Colon (tissue), 2 donors: ENCODE measurements around the gene ZNF227.
"Not testable (repeated sequence)": the region's sequence is repeated elsewhere in the genome, so short reads cannot be mapped to it uniquely, and the experiment has no call there.

Source experiments
- FAIRE-seq: peaks from 2 replicates; lab custom pipeline; 2012; peaks lifted over from hg19 to GRCh38; lab: Jason Lieb, UNC
- donor health status: control.
- donor health status: control.

The ZNF227 gene

DNA sequence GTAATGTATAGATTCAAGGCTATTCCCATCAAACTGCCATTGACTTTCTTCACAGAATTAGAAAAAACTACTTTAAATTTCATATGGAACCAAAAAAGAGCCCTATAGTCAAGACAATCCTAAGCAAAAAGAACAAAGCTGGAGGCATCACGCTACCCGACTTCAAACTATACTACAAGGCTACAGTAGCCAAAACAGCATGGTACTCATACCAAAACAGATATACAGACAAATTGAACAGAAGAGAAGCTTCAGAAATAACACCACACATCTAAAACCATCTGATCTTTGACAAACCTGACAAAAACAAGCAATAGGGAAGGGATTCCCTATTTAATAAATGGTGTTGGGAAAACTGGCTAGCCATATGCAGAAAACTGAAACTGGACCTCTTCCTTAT, 40.0 kb downstream of the ZNF227 start:
- FAIRE-seq = not testable (repeated sequence)

DNA sequence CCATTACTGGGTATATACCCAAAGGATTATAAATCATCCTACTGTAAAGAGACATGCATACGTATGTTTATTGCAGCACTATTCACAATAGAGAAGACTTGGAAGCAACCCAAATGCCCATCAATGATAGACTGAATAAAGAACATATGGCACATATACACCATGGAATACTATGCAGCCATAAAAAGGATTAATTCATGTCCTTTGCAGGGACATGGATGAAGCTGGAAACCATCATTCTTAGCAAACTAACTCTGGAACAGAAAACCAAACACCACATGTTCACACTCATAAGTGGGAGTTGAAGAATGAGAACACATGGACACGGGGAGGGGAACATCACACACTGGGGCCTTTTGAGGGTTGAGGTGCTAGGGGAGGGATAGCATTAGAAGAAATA, 41.1 kb downstream of the ZNF227 start:
- FAIRE-seq = not testable (repeated sequence)

DNA sequence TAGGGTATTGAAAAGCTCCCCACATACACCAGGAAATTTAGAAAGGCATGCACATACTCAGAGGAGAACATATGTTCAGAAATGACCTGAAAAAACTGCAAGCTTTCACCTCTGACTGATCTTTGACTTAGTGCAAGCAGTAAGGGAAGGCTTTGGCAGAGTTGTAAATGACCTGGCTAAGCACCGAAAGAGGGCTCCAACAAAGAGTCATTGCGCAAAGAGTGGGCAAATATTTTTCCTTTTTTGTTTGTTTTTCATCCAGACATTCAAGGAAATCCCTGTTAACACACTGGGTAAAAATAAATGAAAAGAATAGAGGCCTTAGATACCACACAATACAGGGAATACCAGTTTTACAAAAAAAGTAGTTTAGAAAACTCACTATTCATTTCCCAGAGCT, 42.2 kb downstream of the ZNF227 start:
- no peak for FAIRE-seq

DNA sequence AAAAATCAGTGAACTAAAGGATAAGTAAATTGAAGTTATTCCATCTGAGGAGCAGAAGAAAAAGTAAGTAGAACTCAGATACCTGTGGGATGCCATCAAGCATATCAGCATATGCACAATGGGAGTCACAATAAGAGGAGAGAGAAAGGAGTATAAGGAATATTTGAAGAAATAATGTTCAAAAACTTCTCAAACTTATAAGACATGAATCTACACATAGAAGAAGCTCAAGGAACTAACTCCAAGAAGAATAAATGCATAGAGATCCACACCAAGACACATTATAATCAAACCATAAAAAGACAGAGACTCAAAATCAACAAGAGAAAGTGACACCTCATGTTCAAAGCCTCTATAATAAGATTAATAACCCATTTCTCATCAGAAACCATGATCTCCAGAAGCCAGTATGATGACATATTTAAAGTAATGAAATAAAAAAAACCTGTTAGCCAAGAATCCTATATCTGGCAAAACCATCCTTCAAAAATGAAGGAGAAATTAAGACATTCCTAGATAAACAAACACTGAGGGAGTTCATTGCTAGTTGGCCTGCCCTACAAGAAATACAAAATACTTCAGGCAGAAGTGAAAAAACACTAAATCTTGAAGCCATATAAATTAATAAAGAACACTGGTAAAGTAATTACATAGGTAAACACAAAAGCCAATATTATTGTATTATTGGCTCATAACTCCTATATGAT, 43.5 kb downstream of the ZNF227 start:
- no peak for FAIRE-seq

DNA sequence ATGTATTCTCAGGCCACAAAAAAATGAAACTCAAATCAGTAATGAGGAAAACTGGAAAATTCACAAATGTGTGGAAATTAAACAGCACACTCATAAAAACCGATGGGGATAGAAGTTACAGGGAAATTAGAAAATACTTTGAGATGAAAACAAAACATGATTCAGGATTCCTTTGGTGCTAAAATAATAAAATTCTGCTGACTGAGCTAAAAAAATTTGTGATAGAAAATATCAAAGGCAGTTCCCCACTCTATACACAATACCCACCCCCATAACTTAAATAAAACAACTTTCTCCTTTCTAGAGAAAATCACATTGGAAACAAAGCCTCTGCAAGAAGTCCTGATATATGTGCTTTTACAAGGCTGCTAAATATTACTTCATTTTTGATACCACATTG, 45.8 kb downstream of the ZNF227 start:
- FAIRE-seq = no peak

DNA sequence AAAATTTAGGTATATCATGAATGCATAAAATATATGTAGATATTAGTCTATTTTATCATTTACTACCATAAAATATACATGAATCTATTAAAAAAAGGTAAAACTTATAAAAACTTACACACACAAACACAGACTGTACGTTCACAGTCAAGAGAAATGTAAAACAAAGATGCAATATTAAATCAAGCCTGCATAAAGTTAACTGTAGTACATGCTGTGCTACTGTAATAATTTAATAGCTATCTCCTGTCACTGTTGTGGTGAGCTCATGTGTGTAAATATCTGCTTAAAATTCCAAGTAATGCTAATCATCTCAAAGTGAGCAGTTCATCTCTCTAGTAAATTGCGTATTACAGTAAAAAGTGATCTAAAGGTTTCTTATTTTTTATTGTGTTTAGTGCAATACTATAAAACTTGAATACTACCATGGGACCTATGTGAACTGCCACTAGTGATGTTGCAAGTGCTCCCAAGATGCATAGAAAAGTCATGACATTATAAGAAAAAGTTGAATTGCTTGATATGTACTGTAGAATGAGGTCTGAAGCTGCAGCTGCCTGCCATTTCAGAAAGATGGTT, 46.6 kb downstream of the ZNF227 start:
- FAIRE-seq = no peak

DNA sequence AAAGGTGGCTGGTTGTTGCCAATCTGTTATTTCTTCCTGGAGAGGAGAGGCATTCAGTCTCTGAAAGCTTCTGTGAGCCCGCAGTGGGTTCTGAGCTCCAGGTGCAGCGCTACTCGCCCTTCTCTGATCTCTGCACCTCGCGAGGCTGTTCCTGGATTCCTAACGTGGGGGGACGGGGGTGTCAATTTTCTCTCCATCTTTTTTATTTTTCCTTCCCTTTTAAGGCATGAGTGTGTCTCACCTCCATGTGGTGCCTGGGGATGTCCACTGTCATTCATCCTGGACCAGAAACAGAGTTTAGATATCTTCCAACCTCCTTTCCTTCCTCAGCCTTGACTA, 48.0 kb downstream of the ZNF227 start:
- no peak for FAIRE-seq

DNA sequence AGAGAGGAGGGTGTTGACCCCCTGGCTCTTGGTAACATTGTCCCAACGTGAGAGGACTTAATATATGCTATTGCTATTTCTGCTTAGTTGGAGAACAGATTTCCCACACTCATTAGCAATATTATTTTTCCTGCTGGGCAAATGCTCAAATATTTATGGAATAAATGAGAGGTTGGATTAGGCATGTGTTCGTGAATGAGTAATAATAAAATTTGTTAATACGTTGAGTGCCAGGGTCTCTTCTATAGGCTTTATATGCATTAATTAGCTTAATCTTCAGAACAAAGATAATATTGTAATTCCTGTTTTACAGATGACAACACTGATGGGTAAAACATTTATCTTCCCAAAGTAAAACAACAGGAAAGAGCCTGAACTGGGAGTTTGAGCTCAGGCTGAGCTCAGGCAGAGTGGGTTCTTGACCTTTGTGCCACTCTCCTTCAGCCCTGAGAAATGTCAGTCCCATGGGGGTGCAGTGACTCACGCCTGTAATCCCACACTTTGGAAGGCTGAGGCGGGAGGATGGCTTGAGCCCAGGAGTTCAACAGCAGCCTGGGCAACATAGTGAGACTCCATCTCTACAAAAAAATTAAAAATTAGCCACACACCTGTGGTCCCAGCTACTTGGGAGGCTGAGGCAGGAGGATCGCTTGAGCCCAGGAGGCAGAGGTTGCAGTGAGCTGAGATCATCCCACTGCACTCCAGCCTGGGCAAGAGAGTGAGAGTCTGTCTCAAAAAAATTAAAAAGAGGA, 48.5 kb downstream of the ZNF227 start:
- FAIRE-seq = no peak

DNA sequence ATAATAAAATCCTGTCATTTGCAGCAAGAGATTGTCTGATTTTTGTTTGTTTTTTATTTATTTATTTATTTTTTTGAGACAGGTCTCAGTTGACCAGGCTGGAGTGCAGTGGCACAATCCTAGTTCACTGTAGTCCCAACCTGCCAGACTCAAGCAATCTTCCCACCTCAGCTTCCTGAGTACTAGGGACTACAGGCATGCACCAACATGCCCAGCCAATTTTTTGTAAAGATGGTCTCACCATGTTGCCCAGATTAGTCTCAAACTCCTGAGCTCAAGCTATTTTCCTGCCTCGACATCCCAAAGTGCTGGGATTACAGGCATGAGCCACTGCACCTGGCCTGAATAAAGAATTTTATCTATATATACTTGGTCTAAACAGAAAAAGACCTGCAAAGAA, 65.0 kb downstream of the ZNF227 start:
- FAIRE-seq = no peak

DNA sequence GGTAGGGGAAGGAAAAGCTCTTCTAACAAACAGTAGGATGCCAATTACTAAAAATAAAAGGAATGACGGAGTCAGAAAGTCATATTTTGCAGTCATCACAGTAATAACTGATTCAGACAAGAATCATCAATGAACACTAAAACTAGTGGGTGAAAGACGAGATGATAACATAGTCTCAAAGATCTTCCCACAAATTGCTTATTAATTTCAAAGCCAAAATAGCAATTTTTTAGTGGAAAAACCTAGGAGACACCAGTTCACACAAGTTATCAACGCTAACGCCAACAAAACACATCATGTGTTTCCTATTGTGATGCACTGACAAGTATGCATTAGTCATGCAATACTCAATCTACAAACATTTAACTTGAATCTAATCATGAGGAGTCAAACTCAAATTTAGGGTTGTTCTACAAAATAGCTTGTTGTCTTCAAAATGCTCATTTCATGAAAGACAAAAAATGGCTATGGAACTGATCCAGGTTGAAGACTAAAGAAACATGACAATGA, 65.9 kb downstream of the ZNF227 start:
- no peak for FAIRE-seq

DNA sequence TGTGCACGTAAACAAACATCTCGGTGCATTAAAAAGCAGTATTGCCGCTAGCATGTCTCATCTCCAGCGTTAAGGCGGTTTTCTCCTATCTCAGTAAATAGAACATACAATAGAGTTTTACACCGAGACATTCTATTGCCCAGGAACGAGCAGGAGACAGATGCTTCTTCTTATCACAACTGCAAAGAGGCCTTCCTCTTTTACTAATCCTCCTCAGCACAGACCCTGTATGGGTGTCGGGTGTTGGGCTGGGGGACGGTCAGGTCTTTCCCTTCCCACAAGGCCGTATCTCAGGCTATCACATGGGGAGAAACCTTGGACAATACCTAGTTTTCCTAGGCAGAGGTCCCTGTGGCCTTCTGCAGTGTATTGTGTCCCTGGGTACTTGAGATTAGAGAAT, 68.6 kb downstream of the ZNF227 start:
- FAIRE-seq = no peak

DNA sequence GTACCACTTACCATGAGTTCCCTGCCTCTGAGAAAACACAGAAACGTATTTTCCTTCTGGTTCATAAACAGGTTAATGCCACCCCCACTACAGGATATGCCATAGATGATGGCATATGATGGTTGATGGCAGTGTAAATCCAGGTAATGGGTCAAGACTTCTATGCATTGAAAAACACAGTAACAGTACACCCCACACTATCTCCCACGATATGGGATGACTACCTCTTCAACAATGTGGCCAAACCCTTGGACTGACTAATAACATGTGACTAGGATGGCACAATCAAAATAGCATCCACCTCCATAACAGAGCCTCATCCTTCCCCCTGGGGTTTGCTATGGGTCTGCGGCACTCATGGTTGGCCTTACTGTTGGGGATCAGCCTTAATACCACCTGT, 70.5 kb downstream of the ZNF227 start:
- no peak for FAIRE-seq

DNA sequence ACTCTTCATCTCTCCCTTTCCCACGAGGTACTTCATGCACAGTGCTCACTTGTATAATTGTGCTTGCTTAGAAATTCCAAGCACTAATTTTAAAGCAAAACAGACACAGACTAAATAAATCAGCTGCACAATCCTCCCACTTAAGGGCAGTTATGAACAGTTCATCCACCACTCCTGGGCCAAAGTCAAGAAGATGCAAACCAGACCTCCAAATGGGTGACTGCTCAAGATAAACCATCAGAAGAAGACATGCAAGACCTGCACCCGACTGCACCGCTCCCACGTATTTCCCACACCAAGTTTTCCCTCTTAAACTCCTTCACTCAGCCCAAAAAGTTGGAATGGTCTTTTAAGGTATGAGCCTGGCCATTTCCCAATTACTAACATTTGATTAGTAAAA, 72.6 kb downstream of the ZNF227 start:
- FAIRE-seq = no peak
